ENCODE results near the gene MEGF8. TPM values are rescaled to one million over a fixed set of nuclear protein-coding genes. Genes with fewer than 3 reads are reported as not detected.

MEGF8 gene
- total and polyA plus RNA-seq, 9 of the 15 experiments (the other 6 are each of a cell fraction or from before 2014, with no cell fraction given), result 0.28 to 13.1 (median 3.0) TPM

DNA sequence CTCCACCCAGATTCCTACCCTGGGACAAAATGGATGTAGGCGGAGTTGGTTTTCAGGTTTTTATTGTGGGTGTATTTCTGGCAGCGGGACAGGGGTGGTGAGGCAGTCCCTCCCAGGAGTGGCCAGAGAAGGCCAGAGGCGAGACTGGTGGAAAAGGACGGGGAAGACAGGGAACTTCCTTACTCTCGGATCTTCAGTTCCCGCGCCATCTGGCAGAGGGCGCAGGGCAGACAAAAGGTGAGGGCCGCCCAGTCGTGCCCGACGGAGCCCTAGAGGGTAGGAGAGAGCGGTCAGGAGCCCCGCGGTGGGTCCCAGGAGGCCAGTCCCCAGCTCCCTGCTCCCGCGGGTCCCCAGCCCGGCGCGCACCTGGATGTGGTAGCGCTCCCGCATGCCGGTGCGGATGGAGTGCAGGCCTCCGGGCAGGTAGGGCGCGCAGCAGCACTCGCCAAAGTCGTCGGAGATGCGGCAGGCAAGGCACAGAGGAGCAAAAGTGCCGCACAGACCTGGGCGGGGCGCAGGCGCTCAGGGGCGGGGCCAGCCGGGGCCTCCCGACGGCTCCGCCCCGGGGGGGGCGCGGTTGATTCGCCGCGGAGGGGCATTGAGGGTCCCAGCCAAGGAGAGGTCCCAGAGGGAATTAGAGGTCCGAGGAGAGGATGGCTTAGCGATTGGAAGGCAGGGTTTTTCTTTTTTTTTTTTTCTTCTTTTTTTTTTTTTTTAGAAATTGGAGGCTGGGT lies 61.7 kb downstream of the MEGF8 start (continued):
- TF ChIP-seq ZNF511 (CRISPR knock-in tag; IDR thresholded peaks at IDR 0.05) (no peak), JUNB (CRISPR knock-in tag; conservative IDR thresholded peaks at IDR 0.05) (no peak), SAFB2 (IDR thresholded peaks at IDR 0.05; ENCODE audit: borderline replicate concordance, low read depth, low read length, severe bottlenecking) (no peak), SP2 (IDR thresholded peaks at IDR 0.05; ENCODE audit: extremely low read depth, low read depth, low read length, poor library complexity, severe bottlenecking) (no peak), NCOA2 (IDR thresholded peaks at IDR 0.05; ENCODE audit: partially characterized antibody in 2 of 2) (no peak), TOE1 (IDR thresholded peaks at IDR 0.05; ENCODE audit: borderline replicate concordance) (peak; percentile 70; the same call in 1 of the 2 replicates), TOE1 (CRISPR knock-in tag; IDR thresholded peaks at IDR 0.05; ENCODE audit: borderline replicate concordance, low read depth) (no peak), GABPB1 (CRISPR knock-in tag; IDR thresholded peaks at IDR 0.05) (no peak), NONO (IDR thresholded peaks at IDR 0.05; ENCODE audit: low read depth in 2 of 2, low read length in 1 of 2) (0 out of 4 replicates have a peak, but pooled peaks of 1 of the 2 experiments have one; percentile 41), RNF219 (CRISPR knock-in tag; IDR thresholded peaks at IDR 0.05) (no peak), ZNF76 (CRISPR knock-in tag; IDR thresholded peaks at IDR 0.05; ENCODE audit: borderline replicate concordance) (no peak), MTA1 (IDR thresholded peaks at IDR 0.05; ENCODE audit: borderline replicate concordance) (no peak), DIDO1 (tag; IDR thresholded peaks at IDR 0.05; ENCODE audit: low read depth) (no peak), MED1 (CRISPR knock-in tag; IDR thresholded peaks at IDR 0.05; ENCODE audit: borderline replicate concordance) (no peak), CCAR2 (IDR thresholded peaks at IDR 0.05; ENCODE audit: low read depth, low read length) (no peak), NFE2 (IDR thresholded peaks at IDR 0.05; ENCODE audit: low read depth) (no peak), HMBOX1 (IDR thresholded peaks at IDR 0.05) (no peak)
- TF ChIP-seq, protein P1, sequence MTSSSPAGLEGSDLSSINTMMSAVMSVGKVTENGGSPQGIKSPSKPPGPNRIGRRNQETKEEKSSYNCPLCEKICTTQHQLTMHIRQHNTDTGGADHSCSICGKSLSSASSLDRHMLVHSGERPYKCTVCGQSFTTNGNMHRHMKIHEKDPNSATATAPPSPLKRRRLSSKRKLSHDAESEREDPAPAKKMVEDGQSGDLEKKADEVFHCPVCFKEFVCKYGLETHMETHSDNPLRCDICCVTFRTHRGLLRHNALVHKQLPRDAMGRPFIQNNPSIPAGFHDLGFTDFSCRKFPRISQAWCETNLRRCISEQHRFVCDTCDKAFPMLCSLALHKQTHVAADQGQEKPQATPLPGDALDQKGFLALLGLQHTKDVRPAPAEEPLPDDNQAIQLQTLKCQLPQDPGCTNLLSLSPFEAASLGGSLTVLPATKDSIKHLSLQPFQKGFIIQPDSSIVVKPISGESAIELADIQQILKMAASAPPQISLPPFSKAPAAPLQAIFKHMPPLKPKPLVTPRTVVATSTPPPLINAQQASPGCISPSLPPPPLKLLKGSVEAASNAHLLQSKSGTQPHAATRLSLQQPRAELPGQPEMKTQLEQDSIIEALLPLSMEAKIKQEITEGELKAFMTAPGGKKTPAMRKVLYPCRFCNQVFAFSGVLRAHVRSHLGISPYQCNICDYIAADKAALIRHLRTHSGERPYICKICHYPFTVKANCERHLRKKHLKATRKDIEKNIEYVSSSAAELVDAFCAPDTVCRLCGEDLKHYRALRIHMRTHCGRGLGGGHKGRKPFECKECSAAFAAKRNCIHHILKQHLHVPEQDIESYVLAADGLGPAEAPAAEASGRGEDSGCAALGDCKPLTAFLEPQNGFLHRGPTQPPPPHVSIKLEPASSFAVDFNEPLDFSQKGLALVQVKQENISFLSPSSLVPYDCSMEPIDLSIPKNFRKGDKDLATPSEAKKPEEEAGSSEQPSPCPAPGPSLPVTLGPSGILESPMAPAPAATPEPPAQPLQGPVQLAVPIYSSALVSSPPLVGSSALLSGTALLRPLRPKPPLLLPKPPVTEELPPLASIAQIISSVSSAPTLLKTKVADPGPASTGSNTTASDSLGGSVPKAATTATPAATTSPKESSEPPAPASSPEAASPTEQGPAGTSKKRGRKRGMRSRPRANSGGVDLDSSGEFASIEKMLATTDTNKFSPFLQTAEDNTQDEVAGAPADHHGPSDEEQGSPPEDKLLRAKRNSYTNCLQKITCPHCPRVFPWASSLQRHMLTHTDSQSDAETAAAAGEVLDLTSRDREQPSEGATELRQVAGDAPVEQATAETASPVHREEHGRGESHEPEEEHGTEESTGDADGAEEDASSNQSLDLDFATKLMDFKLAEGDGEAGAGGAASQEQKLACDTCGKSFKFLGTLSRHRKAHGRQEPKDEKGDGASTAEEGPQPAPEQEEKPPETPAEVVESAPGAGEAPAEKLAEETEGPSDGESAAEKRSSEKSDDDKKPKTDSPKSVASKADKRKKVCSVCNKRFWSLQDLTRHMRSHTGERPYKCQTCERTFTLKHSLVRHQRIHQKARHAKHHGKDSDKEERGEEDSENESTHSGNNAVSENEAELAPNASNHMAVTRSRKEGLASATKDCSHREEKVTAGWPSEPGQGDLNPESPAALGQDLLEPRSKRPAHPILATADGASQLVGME (CRISPR knock-in tag; IDR thresholded peaks at IDR 0.05), result no peak

All from K562 (cell line).